NCI-H2029 treated with DMSO at 0.1 percent for 48 hours (cell line): Measurements from ENCODE around the gene PCP4L1.
A peak's percentile ranks its signal among the peaks of the same experiment; 100 is the strongest.

Experiments used
- DNase-seq: peaks from one replicate; lab custom pipeline; 2025; lab: John Stamatoyannopoulos, UW

Gene PCP4L1

GRCh38 chr1:161266836-161267235 lies 8.3 kb downstream of the PCP4L1 start:
- DNase-seq: no peak

DNA sequence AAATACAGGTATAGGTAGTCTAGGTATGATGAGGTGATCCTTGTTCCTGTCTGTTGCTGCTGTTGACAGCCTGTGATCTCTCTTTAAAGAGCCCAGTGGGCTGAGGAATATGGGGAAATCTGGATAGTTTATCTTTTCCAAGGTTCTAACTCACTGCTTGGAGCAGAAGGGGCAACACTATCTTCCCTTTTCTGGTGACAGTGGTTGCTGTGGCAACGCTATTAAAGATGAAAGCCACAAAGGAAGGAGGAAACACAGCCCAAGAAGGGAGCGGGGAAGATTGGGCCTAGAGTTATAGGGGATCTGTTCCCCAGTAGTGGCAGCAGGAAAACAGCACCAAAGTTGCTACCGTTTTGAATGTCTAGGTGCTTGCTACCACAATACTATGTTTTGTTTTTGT lies 8.8 kb downstream of the PCP4L1 start:
- no peak for DNase-seq

DNA sequence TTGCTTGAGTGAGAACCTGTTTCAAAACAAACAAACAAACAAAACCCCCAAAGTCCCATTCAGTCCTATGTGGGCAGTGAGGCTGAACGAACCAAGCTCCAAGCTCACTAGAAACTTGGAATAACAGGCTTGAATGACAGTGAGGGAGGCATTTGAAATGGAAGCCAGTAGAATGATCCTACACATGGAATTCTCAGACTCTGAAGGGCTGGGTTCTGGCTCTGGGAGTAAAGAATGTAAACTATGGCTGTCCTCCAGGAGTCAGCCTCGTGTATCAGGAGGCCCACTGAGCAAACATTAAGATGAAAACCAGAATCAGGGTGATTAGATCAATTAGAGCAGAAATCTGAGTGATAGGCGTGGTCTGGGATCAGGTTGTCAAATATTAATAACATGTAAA lies 14.9 kb downstream of the PCP4L1 start:
- DNase-seq: no peak

GRCh38 chr1:161274874-161275273 lies 16.3 kb downstream of the PCP4L1 start:
- no peak for DNase-seq

GRCh38 chr1:161282991-161283390 lies 24.4 kb downstream of the PCP4L1 start:
- DNase-seq: no peak

GRCh38 chr1:161285113-161285512 lies 26.6 kb downstream of the PCP4L1 start:
- no peak for DNase-seq

DNA sequence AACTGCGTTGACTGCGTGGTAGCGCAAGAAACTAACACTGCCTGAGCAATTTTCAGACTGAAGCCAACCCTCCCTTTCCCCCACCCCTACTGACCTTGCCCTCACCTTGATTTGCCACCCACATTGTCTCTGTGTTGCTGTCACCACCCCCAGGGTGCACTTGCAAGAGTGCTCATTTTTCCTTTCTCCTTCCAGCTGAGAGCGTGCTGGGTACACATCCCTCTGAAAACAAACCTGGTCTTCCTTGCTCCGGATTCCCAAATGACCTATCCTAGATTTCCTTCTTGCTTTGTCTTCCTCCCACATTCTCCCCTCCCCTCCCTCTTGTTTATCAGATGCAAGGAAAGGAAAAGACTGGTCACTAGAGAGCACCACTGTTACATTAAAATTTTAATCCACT lies 27.0 kb downstream of the PCP4L1 start:
- DNase-seq: no peak

GRCh38 chr1:161287482-161288054 lies 29.0 kb downstream of the PCP4L1 start:
- no peak for DNase-seq

- DNase-seq: no peak
Observed at GRCh38 chr1:161290779-161291178, 32.2 kb downstream of the PCP4L1 start.

DNA sequence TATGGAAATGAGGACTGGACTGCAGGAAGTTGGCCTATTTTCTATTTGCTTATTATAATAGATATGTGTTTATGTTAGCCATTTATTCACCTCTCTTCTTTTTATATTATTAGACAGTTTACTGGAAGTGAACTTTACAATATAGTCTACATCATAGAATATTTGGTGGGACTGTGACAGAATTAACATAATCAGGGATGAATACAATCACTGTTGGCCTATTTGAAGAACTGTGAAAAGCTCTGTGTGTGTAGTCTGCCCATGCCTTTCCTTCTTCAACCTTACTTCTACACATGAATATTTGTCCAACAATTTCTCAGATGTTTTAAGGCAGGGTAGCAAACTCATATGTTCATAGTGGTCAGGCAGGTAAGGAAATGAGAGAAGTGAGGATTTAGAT lies 38.9 kb downstream of the PCP4L1 start:
- no peak for DNase-seq

DNA sequence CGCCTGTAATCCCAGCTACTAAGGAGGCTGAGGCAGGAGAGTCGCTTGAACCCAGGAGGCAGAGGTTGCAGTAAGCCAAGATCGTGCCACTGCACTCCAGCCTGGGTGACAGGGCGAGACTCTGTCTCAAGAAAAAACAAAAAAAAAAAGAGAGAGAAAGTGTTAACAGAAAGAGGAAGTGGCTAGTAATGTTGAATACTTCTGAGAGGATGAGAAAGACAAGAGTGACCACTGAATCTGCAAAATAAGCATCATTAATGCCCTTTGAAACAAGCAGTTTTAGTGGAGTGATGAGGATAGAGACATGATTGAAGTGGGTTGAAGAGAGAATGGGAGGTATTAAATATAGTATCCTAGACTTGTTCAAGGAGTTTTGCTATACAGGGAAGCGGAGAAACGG lies 39.6 kb downstream of the PCP4L1 start:
- no peak for DNase-seq

GRCh38 chr1:161299347-161299746 lies 40.8 kb downstream of the PCP4L1 start:
- DNase-seq: no peak

DNA sequence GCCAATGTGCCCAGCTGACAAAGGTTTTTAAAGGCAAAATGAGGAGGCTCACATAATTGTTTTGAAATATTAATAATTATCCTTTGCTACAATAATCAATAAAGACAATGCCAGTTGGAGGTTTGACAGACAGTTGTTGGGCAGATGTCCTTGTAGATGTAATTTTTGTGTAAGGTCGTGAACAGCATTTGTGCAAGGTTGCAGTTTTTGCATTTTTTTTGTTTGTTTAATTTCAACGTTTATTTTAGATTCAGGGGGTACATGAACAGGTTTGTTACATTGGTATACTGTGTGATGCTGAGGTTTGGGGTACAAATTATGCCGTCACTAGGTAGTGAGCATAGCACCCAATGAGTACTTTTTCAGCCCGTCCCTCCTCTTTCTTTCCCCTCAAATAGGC lies 41.9 kb downstream of the PCP4L1 start:
- DNase-seq: no peak

GRCh38 chr1:161304927-161305866 lies 46.7 kb downstream of the PCP4L1 start:
- no peak for DNase-seq

GRCh38 chr1:161305867-161306519 lies 47.4 kb downstream of the PCP4L1 start:
- DNase-seq: peak; percentile 51

- no peak for DNase-seq
Observed at GRCh38 chr1:161307230-161307768, 48.8 kb downstream of the PCP4L1 start.

GRCh38 chr1:161307892-161308638 lies 49.5 kb downstream of the PCP4L1 start:
- no peak for DNase-seq

DNA sequence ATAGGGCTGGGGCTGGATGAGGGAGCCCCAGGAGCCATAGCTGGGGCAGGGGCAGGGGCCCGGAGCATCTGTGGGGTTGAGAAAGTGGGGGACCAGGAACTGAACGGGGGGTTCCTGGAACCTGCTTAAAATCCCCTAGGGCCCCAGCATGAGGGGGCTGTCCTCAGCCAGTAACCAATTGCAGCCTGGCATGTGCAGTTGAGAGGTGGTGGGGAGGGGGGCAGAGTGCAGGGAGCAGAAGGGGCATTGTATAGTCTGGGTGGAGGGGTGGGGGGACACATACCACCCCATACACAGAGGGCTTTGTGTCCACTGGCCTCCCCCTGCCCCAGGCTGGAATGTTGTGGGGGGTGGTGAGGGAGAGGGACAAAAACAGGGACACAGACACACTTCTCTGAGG lies 51.3 kb downstream of the PCP4L1 start, which contains the start of gene MPZ:
Gene MPZ (minus strand): TSS at position 101 of the 400 bp plus-strand sequence. CDS start 63 bp downstream, at position 38.
- DNase-seq: no peak

DNA sequence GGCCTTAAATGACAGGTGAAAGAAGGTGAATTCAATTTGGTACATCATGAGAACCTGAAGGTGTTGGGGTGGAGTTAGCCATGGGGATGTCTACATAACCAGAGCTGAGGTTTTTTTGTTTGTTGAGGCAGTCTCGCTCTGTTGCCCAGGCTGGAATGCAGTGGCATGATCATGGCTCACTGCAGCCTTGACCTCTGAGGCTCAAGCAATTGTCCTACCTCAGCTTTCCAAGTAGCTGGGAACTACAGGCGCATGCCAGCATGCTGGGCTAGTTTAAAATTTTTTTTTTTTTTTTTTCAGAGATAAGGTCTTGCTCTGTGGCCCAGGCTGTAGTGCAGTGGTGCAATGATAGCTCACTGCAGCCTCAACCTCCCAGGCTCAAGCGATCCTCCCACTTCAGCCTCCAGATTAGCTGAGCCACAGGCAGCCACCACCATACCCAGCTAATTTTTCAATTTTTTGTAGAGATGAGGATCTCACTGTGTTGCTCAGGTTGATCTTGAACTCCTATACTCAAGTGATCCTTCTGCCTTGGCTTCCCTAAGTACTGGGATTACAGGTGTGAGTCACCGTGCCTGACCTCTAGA lies 53.1 kb downstream of the PCP4L1 start:
- DNase-seq: no peak

DNA sequence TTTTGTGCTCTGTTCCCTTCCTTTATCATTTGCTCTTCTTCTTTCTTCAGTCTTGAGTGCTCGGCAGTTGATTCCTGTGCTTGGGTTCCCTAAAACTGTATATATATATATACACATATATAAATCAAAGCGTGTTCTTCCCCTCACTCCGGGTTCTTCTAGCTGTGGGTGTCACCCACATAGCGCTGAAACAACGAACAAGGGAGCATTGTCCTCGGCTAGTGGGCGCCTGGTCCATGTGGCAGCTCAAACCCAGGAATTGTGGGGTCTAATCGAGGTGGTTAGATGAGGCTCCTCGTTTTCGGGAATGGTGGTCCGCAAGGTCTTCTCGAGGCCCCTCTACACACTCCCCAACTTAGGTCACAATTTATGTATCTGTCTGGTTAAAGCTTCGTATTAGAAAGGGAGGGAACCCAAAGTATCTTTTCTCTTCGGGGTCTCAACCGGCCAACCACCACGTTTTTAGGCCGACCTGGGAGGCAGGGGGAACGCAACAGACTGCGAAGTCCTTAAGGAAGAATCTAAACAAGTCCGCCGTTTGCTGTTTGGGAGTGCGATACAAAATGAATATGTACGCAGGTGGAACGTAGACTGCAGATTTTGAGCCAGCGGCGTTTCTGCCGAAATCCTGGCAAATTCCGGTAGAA lies 55.1 kb downstream of the PCP4L1 start:
- DNase-seq: no peak
